ENCODE results near the gene CGB8.
A peak's percentile ranks its signal among the peaks of the same experiment; 100 is the strongest.

The CGB8 gene

DNA sequence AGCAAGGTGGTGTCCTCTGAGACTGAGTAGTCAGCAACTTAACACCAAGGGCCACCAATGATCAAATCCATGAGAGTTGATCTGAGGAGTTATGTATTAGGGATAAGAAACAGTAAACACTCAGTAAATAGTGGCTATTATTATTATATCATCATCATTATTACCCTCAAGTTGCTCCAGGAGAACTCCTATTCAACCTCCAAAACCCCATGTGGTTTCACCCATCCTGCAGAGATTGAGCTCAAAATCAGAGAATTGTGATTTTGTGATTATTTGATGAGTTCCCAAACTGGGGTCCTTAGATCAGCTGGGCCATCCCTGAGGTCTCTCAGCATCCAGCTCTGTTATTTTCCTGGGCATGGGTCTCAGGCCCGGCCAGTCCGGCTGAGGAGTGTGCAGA is 12.1 kb upstream of the CGB8 start:
- no peak overlapping the region for H2AFZ ChIP-seq (ENCODE audit: low read depth, low read length)
- H3K79me2 ChIP-seq (ENCODE audit: insufficient read depth, low read length): no peaks in the 10 kb centered on the region
- no peaks in the 10 kb centered on the region for H4K20me1 ChIP-seq (ENCODE audit: insufficient read depth, low read length)
- DNase-seq: no peak
- H3K27ac ChIP-seq (ENCODE audit: low read length): no peak overlapping the region
- no peak overlapping the region for H3K4me2 ChIP-seq (ENCODE audit: insufficient read depth, low read length)
- TF ChIP-seq CTCF (IDR thresholded peaks at IDR 0.05; ENCODE audit: borderline replicate concordance, extremely low read depth, low read length, poor library complexity, severe bottlenecking) (no peak), EZH2 (IDR thresholded peaks at IDR 0.05; ENCODE audit: borderline replicate concordance, low read depth, low read length, severe bottlenecking) (no peak)
- H3K36me3 ChIP-seq (ENCODE audit: insufficient read depth, low read length): no peaks in the 10 kb centered on the region
- no peaks in the 10 kb centered on the region for H3K4me1 ChIP-seq (ENCODE audit: insufficient read depth, low read length)
- no peak for ATAC-seq (ENCODE audit: insufficient read depth, low read depth)
- no peak overlapping the region for H3K4me3 ChIP-seq (ENCODE audit: low read depth in 1 of 2, low read length in 2 of 2)
- peaks cover 9% of the 10 kb centered on the region for H3K27me3 ChIP-seq (ENCODE audit: insufficient read depth, low read length, poor library complexity)
- H3K9ac ChIP-seq (ENCODE audit: low read depth, low read length): no peak overlapping the region
- H3K9me3 ChIP-seq (ENCODE audit: insufficient read depth, low read length, severe bottlenecking): no peaks in the 10 kb centered on the region

DNA sequence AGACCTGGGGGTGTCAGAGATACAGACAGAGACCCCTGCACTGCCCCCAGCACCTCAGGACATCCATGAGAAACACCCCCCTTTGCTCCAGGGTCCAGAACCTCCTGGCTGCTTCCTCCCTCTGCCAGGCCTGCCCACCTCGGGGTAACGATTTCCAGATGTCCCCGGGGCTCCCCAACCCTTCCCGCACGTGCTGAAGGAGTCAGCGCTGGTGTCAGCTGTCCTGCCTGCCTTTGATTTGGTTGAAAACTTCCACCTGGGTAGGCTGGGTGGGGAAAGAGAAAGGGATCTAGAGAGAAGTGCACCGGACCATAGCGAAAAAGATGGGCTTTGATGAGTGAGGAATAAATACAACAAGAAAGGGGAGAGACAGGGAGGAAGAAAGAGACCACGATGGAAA is 10.1 kb upstream of the CGB8 start:
- H3K4me1 ChIP-seq (ENCODE audit: insufficient read depth, low read length): no peaks in the 10 kb centered on the region
- no peak overlapping the region for H3K4me3 ChIP-seq (ENCODE audit: low read depth in 1 of 2, low read length in 2 of 2)
- peaks cover 4% of the 10 kb centered on the region for H3K27me3 ChIP-seq (ENCODE audit: insufficient read depth, low read length, poor library complexity)
- ATAC-seq (ENCODE audit: insufficient read depth, low read depth): no peak
- no peak for DNase-seq
- no peaks in the 10 kb centered on the region for H3K36me3 ChIP-seq (ENCODE audit: insufficient read depth, low read length)
- H3K9me3 ChIP-seq (ENCODE audit: insufficient read depth, low read length, severe bottlenecking): no peaks in the 10 kb centered on the region
- no peaks in the 10 kb centered on the region for H3K79me2 ChIP-seq (ENCODE audit: insufficient read depth, low read length)
- no peaks in the 10 kb centered on the region for H4K20me1 ChIP-seq (ENCODE audit: insufficient read depth, low read length)
- no peak overlapping the region for H2AFZ ChIP-seq (ENCODE audit: low read depth, low read length)
- TF ChIP-seq EZH2 (IDR thresholded peaks at IDR 0.05; ENCODE audit: borderline replicate concordance, low read depth, low read length, severe bottlenecking): no peak
- no peak for TF ChIP-seq CTCF (IDR thresholded peaks at IDR 0.05; ENCODE audit: borderline replicate concordance, extremely low read depth, low read length, poor library complexity, severe bottlenecking)
- H3K9ac ChIP-seq (ENCODE audit: low read depth, low read length): no peak overlapping the region
- H3K4me2 ChIP-seq (ENCODE audit: insufficient read depth, low read length): no peak overlapping the region
- H3K27ac ChIP-seq (ENCODE audit: low read length): no peak overlapping the region

GRCh38 chr19:49058562-49058961 is 9.7 kb upstream of the CGB8 start:
- DNase-seq (peak; percentile 20), ATAC-seq (ENCODE audit: insufficient read depth, low read depth) (no peak)
- Histone ChIP-seq H3K4me1 (ENCODE audit: insufficient read depth, low read length) (no peaks in the 10 kb centered on the region), H3K27ac (ENCODE audit: low read length) (no peak overlapping the region), H3K9ac (ENCODE audit: low read depth, low read length) (no peak overlapping the region), H4K20me1 (ENCODE audit: insufficient read depth, low read length) (no peaks in the 10 kb centered on the region), H3K9me3 (ENCODE audit: insufficient read depth, low read length, severe bottlenecking) (no peaks in the 10 kb centered on the region), H3K79me2 (ENCODE audit: insufficient read depth, low read length) (no peaks in the 10 kb centered on the region), H3K36me3 (ENCODE audit: insufficient read depth, low read length) (no peaks in the 10 kb centered on the region), H3K4me2 (ENCODE audit: insufficient read depth, low read length) (no peak overlapping the region), H2AFZ (ENCODE audit: low read depth, low read length) (no peak overlapping the region), H3K27me3 (ENCODE audit: insufficient read depth, low read length, poor library complexity) (peaks cover 4% of the 10 kb centered on the region), H3K4me3 (ENCODE audit: low read depth in 1 of 2, low read length in 2 of 2) (no peak overlapping the region)
- no peak for TF ChIP-seq EZH2 (IDR thresholded peaks at IDR 0.05; ENCODE audit: borderline replicate concordance, low read depth, low read length, severe bottlenecking)
- TF ChIP-seq CTCF (IDR thresholded peaks at IDR 0.05; ENCODE audit: borderline replicate concordance, extremely low read depth, low read length, poor library complexity, severe bottlenecking): no peak
